Lower leg skin (tissue), 3 donors: ENCODE data around the gene ISLR2.

Source experiments
- POLR2A ChIP-seq, 2 donors: fragments of 450-650 bp; IDR thresholded peaks; one replicate each; pipeline ENCODE4 v1.6.1; 2016 to 2017; ENCODE audit warnings: antibody characterized with exemption in 2 of 2, mild to moderate bottlenecking in 1 of 2, moderate library complexity in 1 of 2
- TF ChIP-seq, protein P1 (sequence below), 3 donors: fragments of 450-650 bp; IDR thresholded peaks; one replicate each; pipeline ENCODE4 v1.5.1; 2016; ENCODE audit warnings: antibody characterized with exemption in 3 of 3, mild to moderate bottlenecking in 3 of 3, moderate library complexity in 2 of 3

GRCh38 chr15:74130849-74131627 is 652 bp downstream of the ISLR2 start:
- TF ChIP-seq, protein P1, sequence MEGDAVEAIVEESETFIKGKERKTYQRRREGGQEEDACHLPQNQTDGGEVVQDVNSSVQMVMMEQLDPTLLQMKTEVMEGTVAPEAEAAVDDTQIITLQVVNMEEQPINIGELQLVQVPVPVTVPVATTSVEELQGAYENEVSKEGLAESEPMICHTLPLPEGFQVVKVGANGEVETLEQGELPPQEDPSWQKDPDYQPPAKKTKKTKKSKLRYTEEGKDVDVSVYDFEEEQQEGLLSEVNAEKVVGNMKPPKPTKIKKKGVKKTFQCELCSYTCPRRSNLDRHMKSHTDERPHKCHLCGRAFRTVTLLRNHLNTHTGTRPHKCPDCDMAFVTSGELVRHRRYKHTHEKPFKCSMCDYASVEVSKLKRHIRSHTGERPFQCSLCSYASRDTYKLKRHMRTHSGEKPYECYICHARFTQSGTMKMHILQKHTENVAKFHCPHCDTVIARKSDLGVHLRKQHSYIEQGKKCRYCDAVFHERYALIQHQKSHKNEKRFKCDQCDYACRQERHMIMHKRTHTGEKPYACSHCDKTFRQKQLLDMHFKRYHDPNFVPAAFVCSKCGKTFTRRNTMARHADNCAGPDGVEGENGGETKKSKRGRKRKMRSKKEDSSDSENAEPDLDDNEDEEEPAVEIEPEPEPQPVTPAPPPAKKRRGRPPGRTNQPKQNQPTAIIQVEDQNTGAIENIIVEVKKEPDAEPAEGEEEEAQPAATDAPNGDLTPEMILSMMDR (IDR thresholded peaks at IDR 0.05), result no peak
- no peak for TF ChIP-seq POLR2A (IDR thresholded peaks at IDR 0.05)
